IMR-90 (cell line): Measurements from ENCODE around the gene KLRF2. TPM values are rescaled to one million over a fixed set of nuclear protein-coding genes. Genes with fewer than 3 reads are reported as not detected.
A peak's percentile ranks its signal among the peaks of the same experiment; 100 is the strongest.

Experiments used
- ATAC-seq: fragments of 200-7000 bp; cut with Tn5 transposase; 2 replicates; pipeline ENCODE4 v1.9.1; 2020; ENCODE audit warnings: low read depth, mild to moderate bottlenecking, moderate library complexity
- BruUV-seq: library from RNA; stranded (reverse); fragments of 400-500 nt; replicated peaks from 2 replicates; lab custom pipeline; 2021; lab: Mats Ljungman, UMichigan
- CTCF ChIA-PET: fragments of 300-600 bp; formaldehyde crosslinking; extraction: SDS; loops from one replicate; lab custom pipeline; 2021; ENCODE audit warnings: antibody characterized with exemption; lab: Yijun Ruan, JAX
- POLR2A ChIA-PET: fragments of 300-600 bp; sonication (Branson Sonifier 250); formaldehyde crosslinking; loops from one replicate; lab custom pipeline; 2022; ENCODE audit warnings: antibody characterized with exemption; ENCODE audit not compliant: unreplicated experiment; lab: Charles Lee
- DNase-seq: peaks from one replicate; pipeline ENCODE4 v3.0.0; 2013
- H2AFZ ChIP-seq: replicated peaks from 2 replicates; pipeline ENCODE3; 2013; ENCODE audit warnings: low read length, mild to moderate bottlenecking; ENCODE audit not compliant: poor library complexity
- H2AK5ac ChIP-seq: 2 replicates; pipeline ENCODE4 v1.6.1; 2013; ENCODE audit warnings: low read depth, low read length, inconsistent platforms
- H2AK9ac ChIP-seq: replicated peaks from 2 replicates; pipeline ENCODE3; 2013; ENCODE audit warnings: mild to moderate bottlenecking, low read depth, low read length, moderate library complexity; ENCODE audit not compliant: poor library complexity
- H2BK120ac ChIP-seq: 2 replicates; pipeline ENCODE4 v1.6.1; 2013; ENCODE audit warnings: low read depth, low read length, inconsistent platforms
- H2BK15ac ChIP-seq: 3 replicates; pipeline ENCODE4 v1.6.1; 2013; ENCODE audit warnings: low read depth, low read length, inconsistent platforms
- H2BK20ac ChIP-seq: 2 replicates; pipeline ENCODE4 v1.6.1; 2013; ENCODE audit warnings: low read depth, mild to moderate bottlenecking, inconsistent platforms, low read length, moderate library complexity
- H2BK5ac ChIP-seq: 2 replicates; pipeline ENCODE4 v1.6.1; 2013; ENCODE audit warnings: mild to moderate bottlenecking, low read depth, low read length, inconsistent platforms; ENCODE audit not compliant: poor library complexity, severe bottlenecking
- H3K14ac ChIP-seq: replicated peaks from 2 replicates; pipeline ENCODE4 v1.6.1; 2013; ENCODE audit warnings: low read depth, low read length, inconsistent platforms
- H3K18ac ChIP-seq: 2 replicates; pipeline ENCODE4 v1.6.1; 2013; ENCODE audit warnings: low read depth, low read length, control low read depth
- H3K23ac ChIP-seq: 2 replicates; pipeline ENCODE4 v1.6.1; 2013; ENCODE audit warnings: low read depth, low read length, inconsistent platforms
- H3K27ac ChIP-seq: 2 replicates; pipeline ENCODE4 v1.5.1; 2013; ENCODE audit warnings: mild to moderate bottlenecking, control low read depth, low read length; ENCODE audit not compliant: insufficient read depth
- H3K27me3 ChIP-seq: 2 replicates; pipeline ENCODE4 v1.6.1; 2013; ENCODE audit warnings: low read length; ENCODE audit not compliant: control insufficient read depth, insufficient read depth
- H3K36me3 ChIP-seq: 2 replicates; pipeline ENCODE4 v1.6.1; 2013; ENCODE audit warnings: low read length, mixed read lengths; ENCODE audit not compliant: control insufficient read depth, insufficient read depth
- H3K4ac ChIP-seq: 2 replicates; pipeline ENCODE4 v1.6.1; 2013; ENCODE audit warnings: low read depth, low read length, inconsistent platforms
- H3K4me1 ChIP-seq: 2 replicates; pipeline ENCODE4 v1.6.1; 2013; ENCODE audit warnings: low read length, mixed read lengths; ENCODE audit not compliant: control insufficient read depth, insufficient read depth
- H3K4me2 ChIP-seq: 2 replicates; pipeline ENCODE4 v1.6.1; 2013; ENCODE audit warnings: low read depth, mild to moderate bottlenecking, control low read depth, low read length, moderate library complexity
- H3K4me3 ChIP-seq: 2 replicates; pipeline ENCODE4 v1.5.1; 2013; ENCODE audit warnings: low read depth, mild to moderate bottlenecking, control low read depth, low read length, moderate library complexity; ENCODE audit not compliant: insufficient read depth
- H3K56ac ChIP-seq: 2 replicates; pipeline ENCODE4 v1.6.1; 2013; ENCODE audit warnings: low read length, inconsistent platforms; ENCODE audit not compliant: insufficient read depth; ENCODE audit errors: extremely low read depth
- H3K79me1 ChIP-seq, 2 experiments: 2 replicates each; pipeline ENCODE4 v1.6.1; 2013; ENCODE audit warnings: low read length in 2 of 2, inconsistent platforms in 1 of 2, low read depth in 1 of 2
- H3K9ac ChIP-seq: 2 replicates; pipeline ENCODE4 v1.6.1; 2013; ENCODE audit warnings: low read depth, low read length, control low read depth
- H3K9me1 ChIP-seq: 2 replicates; pipeline ENCODE4 v1.6.1; 2013; ENCODE audit warnings: low read length, inconsistent platforms; ENCODE audit not compliant: insufficient read depth
- H3K9me3 ChIP-seq: 2 replicates; pipeline ENCODE4 v1.6.1; 2013; ENCODE audit warnings: low read length; ENCODE audit not compliant: control insufficient read depth, insufficient read depth
- H4K20me1 ChIP-seq: 2 replicates; pipeline ENCODE4 v1.6.1; 2013; ENCODE audit warnings: low read length, inconsistent platforms; ENCODE audit not compliant: insufficient read depth
- H4K5ac ChIP-seq: 2 replicates; pipeline ENCODE4 v1.6.1; 2013; ENCODE audit warnings: mild to moderate bottlenecking, low read depth, low read length, control low read depth
- H4K8ac ChIP-seq, 2 experiments: 2 replicates each; pipeline ENCODE4 v1.6.1; 2013; ENCODE audit warnings: low read depth in 2 of 2, low read length in 2 of 2, control low read depth in 1 of 2, inconsistent platforms in 1 of 2
- H4K91ac ChIP-seq: 2 replicates; pipeline ENCODE4 v1.6.1; 2013; ENCODE audit warnings: low read depth, low read length, inconsistent platforms; ENCODE audit not compliant: insufficient read depth
- BHLHE40 ChIP-seq: fragments of 150-350 bp; IDR thresholded peaks from 2 replicates; pipeline ENCODE4 v1.6.1; 2016; ENCODE audit warnings: mild to moderate bottlenecking, low read depth, low read length
- CTCF ChIP-seq: conservative IDR thresholded peaks from 2 replicates; pipeline ENCODE4 v1.5.1; 2012; ENCODE audit warnings: mild to moderate bottlenecking, low read depth, low read length, improper control_type of control experiment
- ELK1 ChIP-seq: fragments of 150-350 bp; IDR thresholded peaks from 2 replicates; pipeline ENCODE4 v1.6.1; 2016; ENCODE audit warnings: low read depth, mild to moderate bottlenecking, low read length, moderate library complexity, borderline replicate concordance
- FOS ChIP-seq: fragments of 150-350 bp; IDR thresholded peaks from 2 replicates; pipeline ENCODE4 v1.6.1; 2016; ENCODE audit warnings: low read depth, low read length
- MXI1 ChIP-seq: IDR thresholded peaks from 2 replicates; pipeline ENCODE4 v1.6.1; 2012; ENCODE audit warnings: low read depth, mild to moderate bottlenecking, low read length, moderate library complexity, borderline replicate concordance
- POLR2A ChIP-seq: IDR thresholded peaks from 2 replicates; pipeline ENCODE4 v1.6.1; 2012; ENCODE audit warnings: mild to moderate bottlenecking, low read depth, low read length
- RAD21 ChIP-seq: IDR thresholded peaks from 2 replicates; pipeline ENCODE4 v1.6.1; 2012; ENCODE audit warnings: low read length, improper control_type of control experiment
- RCOR1 ChIP-seq: IDR thresholded peaks from 2 replicates; pipeline ENCODE4 v1.6.1; 2012; ENCODE audit warnings: mild to moderate bottlenecking, low read length, improper control_type of control experiment; ENCODE audit not compliant: insufficient replicate concordance
- USF2 ChIP-seq: fragments of 150-350 bp; IDR thresholded peaks from 2 replicates; pipeline ENCODE4 v1.6.1; 2017; ENCODE audit warnings: mild to moderate bottlenecking, antibody characterized with exemption, low read length, low read depth
- WGBS, 2 experiments: methylation state at CpG; one replicate each; pipeline versions ENCODE4 v1.1.5 to v1.1.7; 2013; ENCODE audit warnings: missing lambda C conversion rate in 2 of 2; ENCODE audit not compliant: insufficient read length in 1 of 2; ENCODE audit errors: extremely low coverage in 2 of 2; 5-methylcytosine and 5-hydroxymethylcytosine counted together
- dilution Hi-C: fragments of 300-500 bp; cut with HindIII; formaldehyde crosslinking; loops from one replicate; pipeline ENCODE4 v1.14.3; 2018; ENCODE audit warnings: low sequenced_read_pairs; ENCODE audit not compliant: unreplicated experiment
- in situ Hi-C: fragments of 300-500 bp; cut with MboI; formaldehyde crosslinking; loops from 3 replicates; pipeline ENCODE4 v1.14.3; 2019; ENCODE audit warnings: low sequenced_read_pairs, inconsistent platforms, mixed read lengths
- intact Hi-C: fragments of 100-400 bp; cut with micrococcal nuclease; formaldehyde crosslinking; loops from 2 replicates; pipeline ENCODE4 v1.10.0; 2022
- polyA plus RNA-seq, 3 experiments: library from polyadenylated mRNA; depleted of rRNA; stranded (reverse); fragments of >200 nt; gene quantifications; 2 replicates each; pipeline ENCODE4 v1.2.3, GENCODE V29; 2012; ENCODE audit warnings: low replicate concordance in 1 of 3
- total RNA-seq: library from RNA; depleted of rRNA; stranded (reverse); fragments of >200 nt; gene quantifications from 2 replicates; pipeline ENCODE4 v1.2.3, GENCODE V29; 2012

KLRF2 gene
- total and polyA plus RNA-seq, 2 of the 4 experiments (the other 2 are of a cell fraction): not detected

- Histone ChIP-seq H3K4ac (no peak overlapping the region), H3K9me3 (no peaks in the 10 kb centered on the region), H3K9ac (no peak overlapping the region), H4K5ac (no peak overlapping the region), H2AK5ac (no peak overlapping the region), H3K79me1 (no peaks in the 10 kb centered on the region), H4K91ac (no peak overlapping the region), H3K27ac (no peak overlapping the region), H4K20me1 (no peaks in the 10 kb centered on the region), H3K18ac (no peak overlapping the region), H4K8ac (no peak overlapping the region), H3K4me3 (no peak overlapping the region), H3K14ac (no peak overlapping the region), H3K4me1 (no peaks in the 10 kb centered on the region), H3K56ac (no peak overlapping the region), H2BK5ac (no peak overlapping the region), H2AFZ (no peak overlapping the region), H2BK15ac (no peak overlapping the region), H3K9me1 (no peaks in the 10 kb centered on the region; the same call in 1 of the 2 replicates), H2BK20ac (no peak overlapping the region), H3K23ac (no peak overlapping the region), H3K36me3 (no peaks in the 10 kb centered on the region), H3K4me2 (no peak overlapping the region), H3K27me3 (peaks cover 9% of the 10 kb centered on the region), H2BK120ac (no peak overlapping the region), H2AK9ac (no peak overlapping the region)
- no CpG with 5 or more reads among the region's 2 CpGs for WGBS, 2 experiments
- ATAC-seq (no peak), DNase-seq (peak; percentile 5)
- POLR2A ChIA-PET: interaction anchor here (0.6 kb wide), 1 partner anchor 244 kb away, joined by 3 read pairs; no protein-coding TSS in a partner anchor
- intact Hi-C loops: loop anchor here (5.0 kb wide), 1 partner anchor 202 kb away; no protein-coding TSS in a partner anchor
- TF ChIP-seq RAD21: 0 out of 2 replicates have a peak, but pooled peaks have one; percentile 6
- TF ChIP-seq MXI1: no peak
- no peak for TF ChIP-seq ELK1
- TF ChIP-seq BHLHE40: no peak
- TF ChIP-seq POLR2A: no peak
- peak; percentile 42 for TF ChIP-seq CTCF
- no peak for TF ChIP-seq RCOR1
- no peak for TF ChIP-seq FOS
- TF ChIP-seq USF2: no peak
- dilution Hi-C loops: no loop called here
- BruUV-seq: no TSS peak
- CTCF ChIA-PET: interaction anchor here (0.6 to 1.2 kb wide), 8 partner anchors 11 to 199 kb away, joined by 3 to 5 read pairs (median 3); no protein-coding TSS in a partner anchor
- in situ Hi-C loops: no loop called here
Observed at GRCh38 chr12:9940375-9940774, 59.1 kb downstream of the KLRF2 start.
